Ovary (tissue), 9 donors: Measurements from ENCODE around the gene ARVCF. TPM values are rescaled to one million over a fixed set of nuclear protein-coding genes. Genes with fewer than 3 reads are reported as not detected.
A peak's percentile ranks its signal among the peaks of the same experiment; 100 is the strongest.

Experiments
- DNase-seq, 5 donors: peaks; one replicate each; pipeline ENCODE4 v3.0.0-alpha.2; 2019 to 2020
- H3K27ac ChIP-seq, 2 donors: fragments of 200-600 bp; one replicate each; pipeline versions ENCODE4 v1.5.1 to v1.8.0; 2019 to 2022
- H3K27me3 ChIP-seq: fragments of 200-600 bp; one replicate; pipeline ENCODE4 v1.8.0; 2022
- H3K36me3 ChIP-seq: fragments of 200-600 bp; sonication (generic); one replicate; pipeline ENCODE4 v1.5.1; 2019
- H3K4me1 ChIP-seq: one replicate; pipeline ENCODE4 v1.8.1; 2013; ENCODE audit warnings: mild to moderate bottlenecking, moderate library complexity; ENCODE audit not compliant: insufficient read depth
- H3K4me3 ChIP-seq: fragments of 200-600 bp; sonication (generic); one replicate; pipeline ENCODE4 v1.5.1; 2017
- H3K9me3 ChIP-seq, 2 donors: fragments of 200-600 bp in 1 of 2; sonication (generic) in 1 of 2; one replicate each; pipeline versions ENCODE4 v1.5.1 to v1.8.1; 2013 to 2019; ENCODE audit warnings: mild to moderate bottlenecking in 1 of 2, moderate library complexity in 1 of 2
- CTCF ChIP-seq, 3 donors: fragments of 450-650 bp in 2 of 3; fragments of 200-600 bp in 1 of 3; IDR thresholded peaks; one replicate each; pipeline versions ENCODE4 v1.5.1 to v1.8.0; 2016 to 2022; ENCODE audit warnings: antibody characterized with exemption in 3 of 3, mild to moderate bottlenecking in 1 of 3
- EP300 ChIP-seq: sonication (generic); formaldehyde crosslinking; IDR thresholded peaks from one replicate; pipeline ENCODE4 v1.6.1; 2017; ENCODE audit warnings: antibody characterized with exemption
- POLR2A ChIP-seq: fragments of 450-650 bp; IDR thresholded peaks from one replicate; pipeline ENCODE4 v1.6.1; 2017; ENCODE audit warnings: antibody characterized with exemption, mild to moderate bottlenecking, moderate library complexity
- WGBS, 3 donors: extraction: QIAGEN DNeasy Blood & Tissue Kit in 1 of 3; methylation state at CpG; one replicate each; pipeline versions ENCODE4 v1.1.5 to v1.1.7; 2013 to 2017; 5-methylcytosine and 5-hydroxymethylcytosine counted together
- intact Hi-C, 4 donors: fragments of 100-400 bp; cut with DNase I; formaldehyde crosslinking; loops; one replicate each; pipeline versions ENCODE4 v1.11.0 to v1.15.1; 2022 to 2023
- polyA plus RNA-seq, 2 donors: library from polyadenylated mRNA; stranded (reverse); fragments of 200-250 nt in 1 of 2; fragments of 350-450 nt in 1 of 2; fragmentation: Illumina TruSeq in 1 of 2; extraction: RNeasy Lipid Tissue Mini Kit (QIAGEN cat#74804) in 1 of 2; gene quantifications; one replicate each; pipeline ENCODE4 v1.2.3, GENCODE V29; 2013 to 2014
- total RNA-seq, 7 donors: library from RNA; depleted of rRNA in 2 of 7; stranded (reverse); fragments of >200 nt in 2 of 7; fragmentation: NEBNext Ultra II Directional in 3 of 7; extraction: Animal tissue kit (Norgen Biotek cat#: 25700) in 3 of 7; gene quantifications; one replicate each; pipeline versions ENCODE4 v1.1.0 to v1.2.4, GENCODE V29; 2016 to 2023
- donor health status: DM: no; HTN: no; CAD: no; lungs with moderate emphysema.
- donor health status: DM: no; HTN: no; CAD: no.
- donor health status: Bipolar disorder and iron deficiency.
- donor health status: DM: yes; HTN: yes; CAD: no.
- donor health status: DM: no; HTN: no; CAD: no.
- donor health status: DM: yes; HTN: yes; CAD: no.

The ARVCF gene
- total and polyA plus RNA-seq, 9 donors = 0.42 to 23.8 (median 14.0) TPM

- Histone ChIP-seq H3K9me3 (no peaks in the 10 kb centered on the region), H3K27me3 (no peaks in the 10 kb centered on the region), H3K4me1 (no peaks in the 10 kb centered on the region), H3K36me3 (no peaks in the 10 kb centered on the region), H3K27ac (no peak overlapping the region), H3K4me3 (no peak overlapping the region)
- intact Hi-C loops = loop anchor here in 1 of 4 donors (5.0 kb wide), 1 partner anchor 38 kb away; no protein-coding TSS in a partner anchor
- TF ChIP-seq CTCF (IDR thresholded peaks at IDR 0.05) (no peak), POLR2A (no peak), EP300 (no peak)
- 84 to 89% (median 86%) methylated on average over 14 of the region's 14 CpGs for WGBS, 3 donors
- peak in 1 of 5 donors; percentile 16 for DNase-seq
Measured at GRCh38 chr22:20010307-20011122, 6.1 kb downstream of the ARVCF start.

- no peak for TF ChIP-seq EP300
- no peak for TF ChIP-seq CTCF (IDR thresholded peaks at IDR 0.05)
- no peak for TF ChIP-seq POLR2A
- no peaks in the 10 kb centered on the region for H3K27me3 ChIP-seq
- H3K36me3 ChIP-seq = no peaks in the 10 kb centered on the region
- H3K4me3 ChIP-seq = no peak overlapping the region
- peak in 1 of 5 donors; percentile 4 for DNase-seq
- WGBS, 3 donors = 92 to 95% (median 94%) methylated on average over 8 of the region's 8 CpGs
- H3K27ac ChIP-seq = no peak overlapping the region
- no peaks in the 10 kb centered on the region for H3K9me3 ChIP-seq
- no peaks in the 10 kb centered on the region for H3K4me1 ChIP-seq
- intact Hi-C loops = loop anchor here in 1 of 4 donors (5.0 kb wide), 1 partner anchor 37 kb away; no protein-coding TSS in a partner anchor
Measured at GRCh38 chr22:20009582-20010306, 6.9 kb downstream of the ARVCF start.

GRCh38 chr22:20009018-20009491 is 7.6 kb downstream of the ARVCF start:
- TF ChIP-seq POLR2A = no peak
- no peak for TF ChIP-seq EP300
- no peak for TF ChIP-seq CTCF (IDR thresholded peaks at IDR 0.05)
- Histone ChIP-seq H3K27me3 (no peaks in the 10 kb centered on the region), H3K4me3 (no peak overlapping the region), H3K9me3 (no peaks in the 10 kb centered on the region), H3K36me3 (no peaks in the 10 kb centered on the region), H3K4me1 (no peaks in the 10 kb centered on the region), H3K27ac (no peak overlapping the region)
- peak in 1 of 5 donors; percentile 9 for DNase-seq
- intact Hi-C loops = no loop called here
- 80 to 89% (median 89%) methylated on average over 9 of the region's 9 CpGs for WGBS, 3 donors

- no peak for TF ChIP-seq CTCF (IDR thresholded peaks at IDR 0.05)
- TF ChIP-seq EP300 = no peak
- no peak for TF ChIP-seq POLR2A
- no peaks in the 10 kb centered on the region for H3K4me1 ChIP-seq
- no peaks in the 10 kb centered on the region for H3K27me3 ChIP-seq
- no peaks in the 10 kb centered on the region for H3K9me3 ChIP-seq
- intact Hi-C loops = no loop called here
- 88 to 93% (median 89%) methylated on average over 11 of the region's 11 CpGs for WGBS, 3 donors
- no peaks in the 10 kb centered on the region for H3K36me3 ChIP-seq
- H3K27ac ChIP-seq = no peak overlapping the region
- peak in 1 of 5 donors; percentile 5 for DNase-seq
- H3K4me3 ChIP-seq = no peak overlapping the region
Measured at GRCh38 chr22:20008221-20008995, 8.2 kb downstream of the ARVCF start.
